Thyroid gland (tissue), 4 donors: ENCODE measurements around the gene PSRC1.

Experiments used
- CTCF ChIP-seq, 6 experiments: fragments of 200-600 bp in 3 of 6; fragments of 450-650 bp in 3 of 6; sonication (generic) in 3 of 6; IDR thresholded peaks; one replicate each; pipeline ENCODE4 v1.5.1; 2016 to 2019; ENCODE audit warnings: antibody characterized with exemption in 6 of 6, mild to moderate bottlenecking in 2 of 6, inconsistent platforms in 1 of 6, moderate library complexity in 1 of 6
- POLR2A ChIP-seq, 2 donors: fragments of 450-650 bp; IDR thresholded peaks; one replicate each; pipeline ENCODE4 v1.6.1; 2017; ENCODE audit warnings: antibody characterized with exemption in 2 of 2, mild to moderate bottlenecking in 2 of 2, moderate library complexity in 1 of 2

DNA sequence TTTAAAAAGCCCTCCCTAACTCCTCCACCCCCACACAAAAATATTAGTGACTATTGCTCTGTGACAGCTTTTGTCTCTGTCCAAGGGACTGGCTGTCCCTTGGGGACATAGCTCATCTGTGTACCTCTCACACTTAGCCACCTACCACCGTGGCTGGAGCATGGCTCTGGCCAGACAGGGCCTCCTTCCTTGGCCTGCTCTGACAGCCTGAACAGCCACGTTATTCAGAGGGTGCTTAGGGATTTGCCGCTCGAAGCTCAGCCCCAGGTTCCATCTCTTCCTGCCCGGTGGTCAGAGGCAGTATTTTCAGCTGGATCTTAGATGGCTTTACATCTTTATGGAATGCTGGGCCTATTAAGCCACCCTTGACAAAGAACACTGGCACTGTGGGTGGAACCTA is 39.7 kb downstream of the PSRC1 start:
- no peak for TF ChIP-seq CTCF (IDR thresholded peaks at IDR 0.05)
- no peak for TF ChIP-seq POLR2A (IDR thresholded peaks at IDR 0.05)
